H1 (cell line): ENCODE results near the gene TAF10. TPM values are rescaled to one million over a fixed set of nuclear protein-coding genes. Genes with fewer than 3 reads are reported as not detected.

Experiments
- CTCF ChIA-PET: fragments of 300-600 bp; sonication (Branson Sonifier 250); formaldehyde crosslinking; loops from one replicate; lab custom pipeline; 2021; ENCODE audit not compliant: partially characterized antibody; lab: Charles Lee
- POLR2A ChIA-PET: fragments of 300-600 bp; sonication (Branson Sonifier 250); formaldehyde crosslinking; loops from one replicate; lab custom pipeline; 2021; ENCODE audit warnings: inconsistent platforms; ENCODE audit not compliant: partially characterized antibody; lab: Charles Lee
- DNase-seq, 2 experiments: peaks; one replicate each; pipeline versions ENCODE4 v3.0.0 to v3.0.0-alpha.2; 2010 to 2022; ENCODE audit warnings: low spot score in 2 of 2, low read depth in 1 of 2, mixed read lengths in 1 of 2
- FAIRE-seq: peaks from 2 replicates; lab custom pipeline; 2011; peaks lifted over from hg19 to GRCh38; lab: Jason Lieb, UNC
- H2AFZ ChIP-seq: 2 replicates; pipeline ENCODE4 v1.8.1; 2012; ENCODE audit warnings: low read length, inconsistent platforms
- H2AK5ac ChIP-seq: 2 replicates; pipeline ENCODE4 v1.6.1; 2013; ENCODE audit warnings: low read depth, low read length
- H2BK120ac ChIP-seq: replicated peaks from 2 replicates; pipeline ENCODE3; 2013; ENCODE audit warnings: low read depth, low read length, inconsistent platforms
- H2BK12ac ChIP-seq: 2 replicates; pipeline ENCODE4 v1.6.1; 2013; ENCODE audit warnings: low read depth, low read length
- H2BK15ac ChIP-seq: 2 replicates; pipeline ENCODE4 v1.6.1; 2013; ENCODE audit warnings: low read length
- H2BK20ac ChIP-seq: 2 replicates; pipeline ENCODE4 v1.6.1; 2013; ENCODE audit warnings: low read length
- H2BK5ac ChIP-seq: 2 replicates; pipeline ENCODE4 v1.6.1; 2013; ENCODE audit warnings: low read depth, low read length
- H3K14ac ChIP-seq: 2 replicates; pipeline ENCODE4 v1.6.1; 2013; ENCODE audit warnings: inconsistent platforms; ENCODE audit not compliant: insufficient read length
- H3K18ac ChIP-seq: 2 replicates; pipeline ENCODE4 v1.6.1; 2013; ENCODE audit warnings: low read length; ENCODE audit errors: extremely low read depth
- H3K23ac ChIP-seq: 2 replicates; pipeline ENCODE4 v1.6.1; 2013; ENCODE audit warnings: inconsistent platforms; ENCODE audit not compliant: insufficient read length
- H3K23me2 ChIP-seq: 2 replicates; pipeline ENCODE4 v1.6.1; 2013; ENCODE audit warnings: low read depth, low read length
- H3K27ac ChIP-seq: 2 replicates; pipeline ENCODE4 v1.6.1; 2011; ENCODE audit warnings: low read depth, low read length, inconsistent platforms
- H3K27me3 ChIP-seq, 4 experiments: replicated peaks in 1 of 4; 1 replicate in 1 of 4; 2 replicates in 3 of 4; pipeline versions ENCODE4 v1.6.1 to v1.8.1; 2011 to 2013; ENCODE audit warnings: low read length in 3 of 4, mild to moderate bottlenecking in 3 of 4, inconsistent platforms in 2 of 4, mixed read lengths in 2 of 4, moderate library complexity in 1 of 4; ENCODE audit not compliant: control insufficient read depth in 3 of 4, insufficient read depth in 3 of 4; ENCODE audit errors: extremely low read depth in 1 of 4
- H3K36me3 ChIP-seq, 4 experiments: 2 replicates each; pipeline versions ENCODE4 v1.6.1 to v1.8.1; 2011 to 2013; ENCODE audit warnings: mild to moderate bottlenecking in 4 of 4, low read length in 3 of 4, moderate library complexity in 2 of 4, control low read depth in 1 of 4, inconsistent platforms in 1 of 4; ENCODE audit not compliant: insufficient read depth in 4 of 4, control insufficient read depth in 2 of 4
- H3K4ac ChIP-seq: replicated peaks from 2 replicates; pipeline ENCODE3; 2013; ENCODE audit warnings: low read length, low read depth, mixed read lengths, inconsistent platforms; ENCODE audit not compliant: insufficient read length
- H3K4me1 ChIP-seq, 4 experiments: replicated peaks in 1 of 4; 1 replicate in 1 of 4; 2 replicates in 3 of 4; pipeline versions ENCODE4 v1.6.1 to v1.8.1; 2011 to 2013; ENCODE audit warnings: low read length in 3 of 4, inconsistent platforms in 2 of 4, mixed read lengths in 1 of 4; ENCODE audit not compliant: insufficient read depth in 4 of 4, control insufficient read depth in 3 of 4
- H3K4me2 ChIP-seq, 2 experiments: 2 replicates each; pipeline versions ENCODE4 v1.6.1 to v1.8.1; 2011 to 2013; ENCODE audit warnings: low read depth in 2 of 2, low read length in 2 of 2, control low read depth in 1 of 2, inconsistent platforms in 1 of 2, mild to moderate bottlenecking in 1 of 2; ENCODE audit not compliant: insufficient read depth in 1 of 2
- H3K4me3 ChIP-seq, 4 experiments: fragments of 200-600, 300-600 bp in 1 of 4; sonication (generic), shearing (Covaris generic), sonication (Bioruptor Twin) in 1 of 4; 2 replicates each; pipeline versions ENCODE4 v1.5.1 to v1.8.1; 2011 to 2016; ENCODE audit warnings: low read length in 4 of 4, low read depth in 3 of 4, control low read depth in 2 of 4, inconsistent platforms in 2 of 4, mild to moderate bottlenecking in 2 of 4, mixed read lengths in 1 of 4, moderate library complexity in 1 of 4; ENCODE audit not compliant: insufficient read depth in 2 of 4; ENCODE audit errors: extremely low read depth in 1 of 4
- H3K56ac ChIP-seq: replicated peaks from 2 replicates; pipeline ENCODE3; 2013; ENCODE audit warnings: low read depth, mild to moderate bottlenecking, mixed read lengths, low read length, inconsistent platforms; ENCODE audit not compliant: insufficient read length
- H3K79me1 ChIP-seq: 2 replicates; pipeline ENCODE4 v1.6.1; 2013; ENCODE audit warnings: low read depth, low read length, control low read depth
- H3K79me2 ChIP-seq, 2 experiments: 2 replicates each; pipeline versions ENCODE4 v1.6.1 to v1.8.1; 2012 to 2013; ENCODE audit warnings: low read length in 2 of 2, mild to moderate bottlenecking in 2 of 2, inconsistent platforms in 1 of 2; ENCODE audit not compliant: insufficient read depth in 2 of 2, control insufficient read depth in 1 of 2
- H3K9ac ChIP-seq, 4 experiments: replicated peaks in 1 of 4; 1 replicate in 1 of 4; 2 replicates in 3 of 4; pipeline versions ENCODE4 v1.6.1 to v1.8.1; 2011 to 2013; ENCODE audit warnings: low read depth in 3 of 4, low read length in 3 of 4, control low read depth in 2 of 4, mild to moderate bottlenecking in 2 of 4, moderate library complexity in 2 of 4, inconsistent platforms in 1 of 4; ENCODE audit errors: extremely low read depth in 1 of 4
- H3K9me3 ChIP-seq, 2 experiments: 2 replicates each; pipeline versions ENCODE4 v1.6.1 to v1.8.1; 2012 to 2013; ENCODE audit warnings: mild to moderate bottlenecking in 2 of 2, moderate library complexity in 2 of 2, control low read depth in 1 of 2, inconsistent platforms in 1 of 2, low read depth in 1 of 2, low read length in 1 of 2, mixed read lengths in 1 of 2; ENCODE audit not compliant: insufficient read depth in 2 of 2
- H4K20me1 ChIP-seq, 2 experiments: replicated peaks in 1 of 2; 2 replicates each; pipeline versions ENCODE3 to v1.8.1; 2011 to 2013; ENCODE audit warnings: inconsistent platforms in 2 of 2, low read length in 2 of 2, mild to moderate bottlenecking in 1 of 2; ENCODE audit not compliant: insufficient read depth in 2 of 2, control insufficient read depth in 1 of 2
- H4K5ac ChIP-seq: 2 replicates; pipeline ENCODE4 v1.6.1; 2013; ENCODE audit warnings: low read length, low read depth, mixed read lengths, inconsistent platforms; ENCODE audit not compliant: insufficient read length
- H4K8ac ChIP-seq: 2 replicates; pipeline ENCODE4 v1.8.0; 2013; ENCODE audit warnings: mild to moderate bottlenecking, moderate library complexity, low read length, inconsistent platforms; ENCODE audit not compliant: insufficient read depth; ENCODE audit errors: extremely low read depth
- H4K91ac ChIP-seq: replicated peaks from 2 replicates; pipeline ENCODE3; 2013; ENCODE audit warnings: low read length, mixed read lengths, inconsistent platforms; ENCODE audit not compliant: insufficient read length
- HDAC6 ChIP-seq: IDR thresholded peaks from one replicate; pipeline ENCODE4 v1.7.1; 2012; ENCODE audit warnings: low read depth, mild to moderate bottlenecking, inconsistent platforms, low read length, moderate library complexity
- JUND ChIP-seq: IDR thresholded peaks from 2 replicates; pipeline ENCODE4 v1.6.1; 2011; ENCODE audit warnings: mild to moderate bottlenecking, improper control_type of control experiment, low read length
- PHF8 ChIP-seq: fragments of 200-600 bp; sonication (generic); conservative IDR thresholded peaks from 2 replicates; pipeline ENCODE4 v1.7.1; 2012; ENCODE audit warnings: low read depth, mild to moderate bottlenecking, inconsistent platforms, low read length, moderate library complexity
- POLR2A ChIP-seq, 2 experiments: IDR thresholded peaks; 1 replicate in 1 of 2; 2 replicates in 1 of 2; pipeline ENCODE4 v1.6.1; 2011; ENCODE audit warnings: low read depth in 2 of 2, low read length in 2 of 2, mild to moderate bottlenecking in 2 of 2; ENCODE audit errors: control extremely low read depth in 1 of 2
- POU5F1 ChIP-seq: IDR thresholded peaks from 2 replicates; pipeline ENCODE4 v1.6.1; 2011; ENCODE audit warnings: low read depth, mild to moderate bottlenecking, low read length, moderate library complexity
- RFX5 ChIP-seq: IDR thresholded peaks from 2 replicates; pipeline ENCODE4 v1.6.1; 2011; ENCODE audit warnings: low read depth, low read length, improper control_type of control experiment, borderline replicate concordance
- RXRA ChIP-seq: IDR thresholded peaks from 2 replicates; pipeline ENCODE4 v1.6.1; 2011; ENCODE audit warnings: low read depth, mild to moderate bottlenecking, low read length, moderate library complexity; ENCODE audit not compliant: insufficient read depth
- TEAD4 ChIP-seq: IDR thresholded peaks from 2 replicates; pipeline ENCODE4 v1.6.1; 2012; ENCODE audit warnings: low read depth, low read length, inconsistent platforms, mixed read lengths
- WGBS, 2 experiments: shearing (Covaris generic) in 1 of 2; methylation state at CpG; one replicate each; pipeline versions ENCODE4 v1.1.6 to v1.1.7; 2013 to 2015; ENCODE audit warnings: low lambda C conversion rate in 2 of 2, mixed read lengths in 2 of 2, inconsistent platforms in 1 of 2, low coverage in 1 of 2, missing lambda C conversion rate in 1 of 2; ENCODE audit not compliant: insufficient replicate concordance in 2 of 2, insufficient coverage in 1 of 2, insufficient read length in 1 of 2; ENCODE audit errors: extremely low coverage in 1 of 2, missing lambda C conversion rate in 1 of 2; 5-methylcytosine and 5-hydroxymethylcytosine counted together
- polyA plus RNA-seq, 7 experiments: library from polyadenylated mRNA; depleted of rRNA in 3 of 7; stranded (reverse) in 5 of 7; unstranded in 2 of 7; fragments of >200 nt in 5 of 7; fragments of 200-250 nt in 2 of 7; gene quantifications; 1 replicate in 5 of 7; 2 replicates in 1 of 7; 4 replicates in 1 of 7; pipeline versions ENCODE4 v1.2.1 to v1.2.3, GENCODE V29; 2011 to 2013; ENCODE audit warnings: missing spikeins in 2 of 7, mixed read lengths in 2 of 7
- total RNA-seq: library from RNA; stranded (reverse); fragmentation: NEBNext Ultra II Directional; extraction: Animal tissue kit (Norgen Biotek cat#: 25700); gene quantifications from 2 replicates; pipeline ENCODE4 v1.2.1, GENCODE V29; 2021

Gene TAF10
- total and polyA plus RNA-seq, 2 of the 8 experiments (the other 6 are each of a cell fraction or from before 2014, with no cell fraction given) = 128 to 213 TPM

- no peak overlapping the region for H3K14ac ChIP-seq
- no peak overlapping the region for H4K8ac ChIP-seq
- H3K9ac ChIP-seq = no peak overlapping the region
- H3K23ac ChIP-seq = no peak overlapping the region
- no peak overlapping the region for H3K4ac ChIP-seq
- H3K27me3 ChIP-seq = no peaks in the 10 kb centered on the region
- TF ChIP-seq POLR2A (IDR thresholded peaks at IDR 0.05; ENCODE audit: control extremely low read depth in 1 of 2, low read depth in 2 of 2, low read length in 2 of 2) = 0 out of 3 replicates have a peak, but pooled peaks of 1 of the 2 experiments have one; percentile 33
- TF ChIP-seq RFX5 = no peak
- TF ChIP-seq PHF8 = no peak
- TF ChIP-seq JUND = no peak
- TF ChIP-seq TEAD4 = no peak
- no peak for TF ChIP-seq RXRA
- TF ChIP-seq POU5F1 = no peak
- TF ChIP-seq HDAC6 = no peak
- no peak overlapping the region for H3K18ac ChIP-seq
- H2BK5ac ChIP-seq = no peak overlapping the region
- H4K91ac ChIP-seq = no peak overlapping the region
- H2BK12ac ChIP-seq = no peak overlapping the region
- no peak overlapping the region for H2AFZ ChIP-seq
- no peak overlapping the region for H2BK20ac ChIP-seq
- no peaks in the 10 kb centered on the region for H3K9me3 ChIP-seq
- 89% methylated on average over 8 of the region's 8 CpGs; no CpG with 5 or more reads in 1 of the 2 experiments for WGBS, 2 experiments
- ChIA-PET POLR2A (interaction anchor here (0.6 to 4.8 kb wide), 8 partner anchors 9 to 123 kb away, joined by 3 to 31 read pairs (median 4); partner anchors contain the start of gene TPP1), CTCF (interaction anchor here (1.1 kb wide), 1 partner anchor 78 kb away, joined by 3 read pairs; no protein-coding TSS in a partner anchor)
- H4K20me1 ChIP-seq = no peaks in the 10 kb centered on the region
- H3K79me1 ChIP-seq = peaks cover 5% of the 10 kb centered on the region; the same call in 1 of the 2 replicates
- H4K5ac ChIP-seq = no peak overlapping the region
- DNase-seq = no peak
- H3K27ac ChIP-seq = no peak overlapping the region
- FAIRE-seq = no peak
- H3K56ac ChIP-seq = no peak overlapping the region
- H2AK5ac ChIP-seq = no peak overlapping the region
- H3K23me2 ChIP-seq = peaks cover 11% of the 10 kb centered on the region
- peaks cover 0 to 36% of the 10 kb centered on the region in 2 experiments; a peak in 2 of 4 replicates for H3K79me2 ChIP-seq
- H3K4me1 ChIP-seq = peaks cover 4 to 25% (median 12%) of the 10 kb centered on the region in 4 experiments
- no peak overlapping the region for H3K4me3 ChIP-seq
- H3K36me3 ChIP-seq = peaks cover 17 to 36% (median 31%) of the 10 kb centered on the region in 4 experiments
- H2BK15ac ChIP-seq = no peak overlapping the region
- H2BK120ac ChIP-seq = no peak overlapping the region
- no peak overlapping the region for H3K4me2 ChIP-seq
These were observed 2.5 kb downstream of the TAF10 start for GRCh38 chr11:6609502-6610015.
